ENCODE measurements around the gene OBSCN.

Gene OBSCN, protein sequence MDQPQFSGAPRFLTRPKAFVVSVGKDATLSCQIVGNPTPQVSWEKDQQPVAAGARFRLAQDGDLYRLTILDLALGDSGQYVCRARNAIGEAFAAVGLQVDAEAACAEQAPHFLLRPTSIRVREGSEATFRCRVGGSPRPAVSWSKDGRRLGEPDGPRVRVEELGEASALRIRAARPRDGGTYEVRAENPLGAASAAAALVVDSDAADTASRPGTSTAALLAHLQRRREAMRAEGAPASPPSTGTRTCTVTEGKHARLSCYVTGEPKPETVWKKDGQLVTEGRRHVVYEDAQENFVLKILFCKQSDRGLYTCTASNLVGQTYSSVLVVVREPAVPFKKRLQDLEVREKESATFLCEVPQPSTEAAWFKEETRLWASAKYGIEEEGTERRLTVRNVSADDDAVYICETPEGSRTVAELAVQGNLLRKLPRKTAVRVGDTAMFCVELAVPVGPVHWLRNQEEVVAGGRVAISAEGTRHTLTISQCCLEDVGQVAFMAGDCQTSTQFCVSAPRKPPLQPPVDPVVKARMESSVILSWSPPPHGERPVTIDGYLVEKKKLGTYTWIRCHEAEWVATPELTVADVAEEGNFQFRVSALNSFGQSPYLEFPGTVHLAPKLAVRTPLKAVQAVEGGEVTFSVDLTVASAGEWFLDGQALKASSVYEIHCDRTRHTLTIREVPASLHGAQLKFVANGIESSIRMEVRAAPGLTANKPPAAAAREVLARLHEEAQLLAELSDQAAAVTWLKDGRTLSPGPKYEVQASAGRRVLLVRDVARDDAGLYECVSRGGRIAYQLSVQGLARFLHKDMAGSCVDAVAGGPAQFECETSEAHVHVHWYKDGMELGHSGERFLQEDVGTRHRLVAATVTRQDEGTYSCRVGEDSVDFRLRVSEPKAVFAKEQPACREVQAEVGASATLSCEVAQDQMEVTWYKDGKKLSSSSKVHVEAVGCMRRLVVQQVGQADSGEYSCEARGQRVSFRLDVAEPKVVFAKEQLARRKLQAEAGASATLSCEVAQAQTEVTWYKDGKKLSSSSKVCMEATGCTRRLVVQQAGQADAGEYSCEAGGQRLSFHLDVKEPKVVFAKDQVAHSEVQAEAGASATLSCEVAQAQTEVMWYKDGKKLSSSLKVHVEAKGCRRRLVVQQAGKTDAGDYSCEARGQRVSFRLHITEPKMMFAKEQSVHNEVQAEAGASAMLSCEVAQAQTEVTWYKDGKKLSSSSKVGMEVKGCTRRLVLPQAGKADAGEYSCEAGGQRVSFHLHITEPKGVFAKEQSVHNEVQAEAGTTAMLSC (N-terminal part only)

DNA sequence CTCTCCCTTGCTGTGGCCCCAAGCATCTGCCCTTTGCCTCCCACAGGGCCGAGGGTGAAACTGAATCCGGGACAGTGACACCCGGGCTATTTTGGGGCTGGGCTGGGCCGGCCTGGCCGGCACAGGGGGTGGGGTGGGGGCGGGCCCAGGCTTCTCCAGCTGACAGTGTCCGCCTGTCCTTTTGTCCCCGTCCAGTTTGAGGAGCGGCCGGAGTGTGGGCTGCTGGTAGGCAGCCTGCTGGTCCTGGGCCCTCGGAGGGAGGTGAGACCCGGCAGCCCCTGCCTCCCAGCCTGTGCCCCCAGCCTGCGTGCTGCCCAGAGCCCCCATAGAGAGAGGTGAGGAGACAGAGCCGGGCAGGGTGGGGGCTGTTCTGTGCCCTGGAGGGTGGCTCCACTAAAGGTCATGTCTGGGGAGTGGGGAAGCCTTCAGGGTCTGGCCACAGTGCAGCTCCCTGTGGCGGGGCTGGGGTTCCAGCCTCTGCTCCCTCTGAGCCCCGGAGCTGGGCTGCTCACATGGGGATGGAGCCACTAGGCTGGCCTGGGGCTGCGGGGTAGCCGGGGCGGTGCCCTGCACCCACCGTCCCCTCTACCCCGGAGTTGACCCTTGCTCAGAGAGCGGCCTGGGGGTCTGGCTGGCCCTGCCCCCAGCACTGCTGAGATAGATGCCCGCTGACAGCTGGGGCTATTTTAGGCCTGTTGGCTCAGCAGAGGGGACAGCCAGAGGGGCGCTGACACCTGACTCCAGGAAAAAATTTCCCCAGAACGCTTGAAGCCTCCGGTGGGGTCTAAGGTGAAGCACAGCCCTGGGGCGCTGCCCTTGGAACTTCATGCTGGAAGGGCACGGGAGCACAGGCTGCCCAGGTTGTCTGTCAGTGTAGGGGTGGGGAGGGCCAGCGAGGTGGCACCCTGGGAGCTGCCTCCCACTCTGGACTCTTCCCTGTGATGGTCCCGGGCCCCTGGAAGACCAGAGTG, at the start of gene OBSCN:
Gene OBSCN (plus strand): TSS at position 194 of the 971 bp plus-strand sequence. CDS start 3,740 bp downstream, outside the sequence.
- no peak for DNase-seq (ENCODE audit: low read depth)

DNA sequence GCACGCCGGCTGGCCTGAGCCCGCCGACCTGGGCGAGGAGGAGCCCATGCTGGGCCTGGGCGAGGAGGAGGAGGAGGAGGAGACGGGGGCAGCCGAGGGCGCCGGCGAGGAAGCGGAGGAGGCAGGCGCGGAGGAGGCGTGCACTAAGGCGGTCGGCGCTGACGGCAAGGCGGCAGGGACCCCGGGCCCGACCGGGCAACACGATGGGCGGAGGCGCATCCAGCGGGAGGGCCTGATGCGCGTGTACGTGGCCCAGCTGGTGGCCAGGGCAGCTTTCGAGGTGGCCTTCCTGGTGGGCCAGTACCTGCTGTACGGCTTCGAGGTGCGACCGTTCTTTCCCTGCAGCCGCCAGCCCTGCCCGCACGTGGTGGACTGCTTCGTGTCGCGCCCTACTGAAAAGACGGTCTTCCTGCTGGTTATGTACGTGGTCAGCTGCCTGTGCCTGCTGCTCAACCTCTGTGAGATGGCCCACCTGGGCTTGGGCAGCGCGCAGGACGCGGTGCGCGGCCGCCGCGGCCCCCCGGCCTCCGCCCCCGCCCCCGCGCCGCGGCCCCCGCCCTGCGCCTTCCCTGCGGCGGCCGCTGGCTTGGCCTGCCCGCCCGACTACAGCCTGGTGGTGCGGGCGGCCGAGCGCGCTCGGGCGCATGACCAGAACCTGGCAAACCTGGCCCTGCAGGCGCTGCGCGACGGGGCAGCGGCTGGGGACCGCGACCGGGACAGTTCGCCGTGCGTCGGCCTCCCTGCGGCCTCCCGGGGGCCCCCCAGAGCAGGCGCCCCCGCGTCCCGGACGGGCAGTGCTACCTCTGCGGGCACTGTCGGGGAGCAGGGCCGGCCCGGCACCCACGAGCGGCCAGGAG, 49.5 kb upstream of the OBSCN start:
- DNase-seq (ENCODE audit: low read depth), result no peak

DNA sequence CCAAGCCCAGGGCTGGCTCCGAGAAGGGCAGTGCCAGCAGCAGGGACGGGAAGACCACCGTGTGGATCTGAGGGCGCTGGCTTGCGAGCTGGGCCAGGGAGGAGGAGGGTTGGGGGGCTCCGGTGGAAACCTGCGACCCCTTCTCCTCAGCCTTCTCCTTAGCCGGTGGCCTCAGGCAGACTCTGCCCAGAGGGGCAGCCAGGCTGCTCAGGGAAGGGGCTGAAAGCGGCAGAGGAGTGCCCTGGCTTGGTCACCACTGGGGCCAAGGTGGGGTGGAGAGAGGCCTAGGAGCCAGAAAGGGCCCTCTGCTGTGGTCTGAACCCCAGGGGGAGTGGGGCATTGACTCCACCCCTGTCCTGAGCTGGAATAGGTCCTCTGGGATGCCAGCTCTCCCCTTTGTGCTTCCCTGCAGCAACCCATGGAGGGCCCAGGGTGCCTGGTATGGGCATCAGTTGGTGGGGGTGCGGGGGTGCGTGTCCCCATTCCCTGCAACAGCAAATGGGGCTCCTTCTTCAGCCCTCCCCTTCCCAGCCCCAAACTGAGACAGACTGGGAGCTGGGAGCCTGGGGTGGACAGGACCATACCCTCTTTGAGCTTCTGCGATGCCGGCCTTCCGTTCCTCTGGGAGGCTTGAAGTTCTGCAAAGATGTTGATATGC, 48.7 kb upstream of the OBSCN start:
- no peak for DNase-seq (ENCODE audit: low read depth)

DNA sequence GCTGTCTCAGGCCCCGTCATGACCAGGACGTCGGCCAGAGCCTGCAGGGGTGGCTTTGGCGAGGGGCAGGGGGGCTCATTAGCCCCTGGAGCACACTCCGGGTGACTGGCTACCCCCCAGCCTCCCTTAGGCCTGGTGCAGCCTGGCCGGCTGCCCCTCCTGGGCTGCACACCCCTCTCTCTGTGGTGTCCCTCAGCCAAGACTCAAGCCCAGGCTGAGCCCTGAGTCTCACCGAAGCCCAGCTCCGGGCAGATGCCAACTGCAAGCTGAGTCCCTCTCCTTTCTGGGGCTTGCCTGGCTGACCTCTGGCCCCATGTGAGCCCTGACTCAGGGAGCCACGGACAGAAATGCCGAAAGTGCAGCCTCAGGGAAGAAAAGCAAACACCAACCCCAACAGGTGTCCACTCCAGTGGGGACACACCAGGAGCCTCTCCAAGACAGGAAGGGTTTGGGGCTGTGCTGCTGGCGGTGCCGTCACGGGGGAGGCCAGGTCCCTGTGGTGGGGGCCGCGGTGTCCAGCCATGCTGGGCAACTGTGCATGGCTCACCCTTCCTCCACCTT, 47.6 kb upstream of the OBSCN start:
- DNase-seq (ENCODE audit: low read depth), result no peak

DNA sequence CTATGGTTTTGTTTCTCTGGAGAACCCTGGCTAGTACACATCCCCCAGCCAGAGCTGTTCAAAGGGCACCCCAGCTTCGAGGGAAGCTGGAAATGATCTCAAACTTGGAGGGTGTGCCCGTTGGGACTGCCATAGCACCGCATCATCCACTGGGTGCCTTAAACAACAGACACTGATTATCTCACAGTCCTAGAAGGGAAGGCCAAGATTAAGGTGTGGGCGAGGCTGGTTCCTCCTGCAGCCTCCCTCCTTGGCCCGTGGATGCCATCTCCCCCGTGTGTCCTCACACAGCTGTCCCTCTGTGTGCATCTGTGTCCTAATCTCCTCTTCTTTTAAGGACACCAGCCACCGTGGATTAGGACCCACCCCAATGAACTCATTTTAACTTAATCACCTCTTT, 46.5 kb upstream of the OBSCN start:
- no peak for DNase-seq (ENCODE audit: low read depth)

DNA sequence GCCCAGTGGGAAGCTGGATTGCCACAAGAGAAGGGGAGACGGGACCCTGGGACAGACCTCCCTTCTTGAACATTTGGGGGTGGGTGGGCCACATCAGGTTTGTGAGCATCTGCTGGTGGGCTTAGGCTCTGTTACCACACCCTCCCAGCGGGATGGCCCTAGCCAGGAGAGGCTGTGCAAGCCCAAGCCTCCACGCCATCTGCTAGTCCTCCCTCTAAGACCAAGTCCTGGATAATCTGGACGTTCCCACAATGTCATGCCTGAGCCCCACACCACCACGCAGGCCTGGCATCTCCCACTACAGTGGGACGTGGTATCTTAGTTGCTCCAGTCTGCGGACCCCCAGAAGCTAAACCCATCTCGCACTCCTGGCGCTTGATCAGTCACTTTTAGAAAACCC, 46.0 kb upstream of the OBSCN start:
- no peak for DNase-seq (ENCODE audit: low read depth)

DNA sequence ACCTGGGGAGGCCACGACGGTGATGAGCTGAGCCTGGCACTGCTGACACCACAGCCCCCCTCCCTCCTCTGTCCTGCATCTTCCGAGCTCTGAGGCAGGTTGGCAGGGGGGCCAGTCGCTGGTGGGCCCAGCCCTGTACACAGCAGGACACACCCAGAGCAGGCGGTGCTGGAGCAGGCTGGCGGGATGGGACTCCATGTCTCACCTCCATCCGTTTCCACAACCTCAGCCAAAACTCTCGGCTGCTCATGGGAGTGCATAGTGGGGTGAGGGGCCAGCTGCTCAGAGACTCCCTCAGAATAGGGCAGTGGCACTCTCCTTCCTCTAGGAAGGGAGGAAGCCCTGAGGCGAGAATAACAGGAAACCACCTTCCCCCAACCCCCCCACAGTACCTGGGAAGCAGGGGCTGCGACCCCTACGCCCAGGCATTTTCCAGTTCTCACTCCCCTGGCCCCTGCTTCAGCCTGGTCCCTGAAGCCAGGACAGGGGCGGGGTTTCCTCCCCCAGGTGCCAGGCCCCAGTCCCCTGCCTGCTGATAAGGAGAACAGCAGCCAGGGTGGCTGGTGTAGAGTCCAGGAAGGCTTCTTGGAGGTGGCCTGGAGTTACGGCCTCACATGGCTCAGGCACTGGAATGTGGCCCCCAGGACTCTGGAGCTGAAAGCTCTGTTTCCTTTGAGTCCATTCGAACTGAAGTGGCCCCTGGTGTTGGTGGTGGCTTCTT, 45.4 kb upstream of the OBSCN start:
- DNase-seq (ENCODE audit: low read depth), result no peak

DNA sequence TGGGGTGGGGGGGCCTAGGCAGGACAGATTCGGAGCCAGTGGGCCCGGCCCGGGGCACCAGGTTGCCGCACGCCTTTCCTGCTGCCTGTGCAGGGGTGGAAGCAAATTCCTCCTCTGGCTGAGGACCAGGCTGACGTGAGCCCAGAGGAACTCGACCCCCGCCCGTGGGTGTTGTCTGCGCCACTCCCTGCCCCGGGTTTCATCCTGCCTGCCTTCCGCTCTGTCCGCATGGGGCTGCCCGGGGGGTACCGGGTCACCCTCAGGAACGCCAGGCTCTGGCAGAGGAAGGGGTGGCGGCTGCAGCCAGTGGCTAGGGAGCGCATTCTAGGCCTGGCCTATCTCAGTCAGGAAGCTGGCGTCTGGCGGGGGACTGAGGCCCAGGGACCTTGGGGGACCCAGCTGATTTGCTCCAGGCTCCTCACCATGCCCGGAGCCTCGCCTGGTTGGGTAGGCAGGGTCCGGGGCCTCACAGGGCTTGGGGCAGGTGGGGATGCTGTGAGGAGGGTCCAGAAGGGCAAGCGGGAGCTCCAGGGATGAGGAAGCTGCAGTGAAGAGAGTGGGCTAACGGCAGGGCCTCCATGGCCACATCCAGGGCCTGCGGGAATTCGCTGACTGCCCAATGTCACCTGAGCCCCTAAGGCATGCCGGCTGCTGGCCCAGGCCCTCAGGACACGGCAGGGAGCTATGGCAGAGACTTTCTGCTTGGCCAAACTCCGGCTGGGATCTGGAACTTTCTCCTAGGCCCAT, 44.7 kb upstream of the OBSCN start:
- no peak for DNase-seq (ENCODE audit: low read depth)

DNA sequence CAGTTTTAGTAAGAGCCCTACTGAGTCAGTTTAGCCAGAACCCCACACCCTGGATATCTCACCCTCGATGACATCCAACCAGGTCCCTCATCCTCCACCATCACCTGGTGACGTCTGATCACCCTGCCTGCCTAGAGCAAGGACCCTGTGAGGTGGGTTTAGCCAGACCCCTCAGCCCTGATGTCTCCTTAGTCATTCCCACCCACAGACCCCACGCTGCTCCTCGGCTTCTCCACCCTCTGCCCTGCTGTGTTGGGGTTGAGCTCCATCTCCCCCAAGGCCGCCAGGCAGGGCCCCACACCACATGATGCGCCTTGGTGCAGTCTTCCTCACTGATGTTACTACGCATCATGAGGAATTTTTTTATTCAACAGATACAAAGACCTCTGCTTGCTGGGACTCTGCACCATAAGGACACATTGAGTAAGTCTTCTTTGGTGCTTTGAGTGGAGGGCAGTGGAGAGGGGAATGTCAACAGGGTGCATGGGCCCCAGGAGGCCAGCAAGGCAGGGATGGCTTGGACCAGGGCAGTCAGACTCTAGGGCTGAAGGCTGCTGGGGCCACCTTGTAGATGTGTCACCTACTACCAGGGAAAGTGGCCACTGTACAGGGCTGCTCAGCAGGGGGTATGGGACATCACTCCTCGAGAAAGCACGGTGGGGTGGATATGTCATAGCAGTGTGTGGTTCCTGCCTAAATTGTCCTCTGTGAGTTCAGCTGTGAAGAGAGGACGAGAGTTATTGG, 43.9 kb upstream of the OBSCN start:
- no peak for DNase-seq (ENCODE audit: low read depth)

DNA sequence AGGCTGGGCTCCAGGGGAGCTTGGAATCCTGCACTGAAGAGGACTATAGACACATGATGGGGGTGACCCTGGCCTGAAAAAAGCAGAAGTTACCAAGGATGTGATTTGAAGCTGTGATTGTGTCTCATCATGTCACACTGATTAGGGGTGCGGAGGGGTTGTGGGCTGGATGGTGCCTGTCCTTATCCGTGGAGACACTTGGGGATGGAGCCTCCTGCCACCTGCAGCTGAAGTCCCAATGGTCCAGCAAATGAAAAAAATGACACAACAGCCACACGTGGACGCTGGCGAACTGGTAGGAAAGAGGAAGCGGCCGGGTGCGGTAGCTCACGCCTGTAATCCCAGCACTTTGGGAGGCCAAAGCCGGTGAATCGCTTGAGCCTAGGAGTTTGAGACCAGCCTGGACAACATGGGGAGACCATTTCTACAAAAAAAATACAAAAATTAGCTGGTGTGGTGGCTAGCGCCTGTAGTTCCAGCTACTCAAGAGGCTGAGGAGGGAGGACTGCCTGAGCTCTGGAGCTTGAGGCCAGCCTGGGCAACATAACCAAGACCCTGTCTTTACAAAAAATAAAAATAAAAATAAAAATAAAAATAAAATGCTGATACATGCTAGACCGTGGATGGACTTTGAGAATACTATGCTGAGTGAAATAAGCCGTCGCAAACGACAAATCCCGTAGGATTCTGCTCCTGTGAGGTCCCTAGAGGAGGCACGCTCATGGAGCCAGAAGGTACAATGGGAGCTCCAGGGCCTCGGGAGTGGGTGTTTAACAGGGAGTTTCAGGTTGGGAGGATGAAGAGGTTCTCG, 43.1 kb upstream of the OBSCN start:
- no peak for DNase-seq (ENCODE audit: low read depth)

DNA sequence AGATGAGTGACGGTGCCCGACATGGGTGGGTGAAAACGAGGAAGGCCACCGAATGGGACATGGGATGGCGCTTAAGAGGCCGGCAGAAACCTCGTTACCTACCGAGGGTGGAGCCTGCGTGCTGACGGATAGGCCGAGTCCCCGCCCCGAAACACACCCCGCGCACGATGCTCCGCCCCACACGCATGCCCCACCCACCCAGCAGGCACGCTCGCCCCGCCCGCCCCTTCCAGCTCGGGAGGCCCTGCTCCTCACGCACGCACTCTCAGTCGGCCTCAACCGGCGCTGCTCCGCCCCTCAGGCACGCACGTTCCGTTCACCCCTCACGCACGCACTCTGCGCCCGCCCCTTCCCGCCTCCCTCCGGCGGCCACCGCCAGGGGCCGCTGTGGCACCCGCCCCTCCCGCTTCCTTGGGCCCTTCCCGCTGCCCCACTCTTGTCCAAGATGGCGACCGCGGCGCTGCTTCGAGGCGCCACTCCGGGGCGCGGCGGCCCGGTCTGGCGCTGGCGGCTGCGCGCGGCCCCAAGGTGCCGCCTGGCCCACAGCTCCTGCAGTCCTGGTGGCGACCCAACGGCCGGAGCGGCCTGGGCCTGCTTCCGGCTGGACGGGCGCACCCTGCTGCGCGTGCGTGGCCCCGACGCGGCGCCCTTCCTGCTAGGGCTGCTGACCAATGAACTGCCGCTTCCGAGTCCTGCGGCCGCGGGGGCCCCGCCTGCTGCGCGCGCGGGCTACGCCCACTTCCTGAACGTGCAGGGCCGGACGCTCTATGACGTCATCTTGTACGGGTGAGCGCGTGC, 42.3 kb upstream of the OBSCN start, which contains the start of gene IBA57:
Gene IBA57 (plus strand): TSS at position 433 of the 798 bp plus-strand sequence. CDS start 13 bp downstream, at position 446.
- DNase-seq (ENCODE audit: low read depth), result peak; percentile 98

DNA sequence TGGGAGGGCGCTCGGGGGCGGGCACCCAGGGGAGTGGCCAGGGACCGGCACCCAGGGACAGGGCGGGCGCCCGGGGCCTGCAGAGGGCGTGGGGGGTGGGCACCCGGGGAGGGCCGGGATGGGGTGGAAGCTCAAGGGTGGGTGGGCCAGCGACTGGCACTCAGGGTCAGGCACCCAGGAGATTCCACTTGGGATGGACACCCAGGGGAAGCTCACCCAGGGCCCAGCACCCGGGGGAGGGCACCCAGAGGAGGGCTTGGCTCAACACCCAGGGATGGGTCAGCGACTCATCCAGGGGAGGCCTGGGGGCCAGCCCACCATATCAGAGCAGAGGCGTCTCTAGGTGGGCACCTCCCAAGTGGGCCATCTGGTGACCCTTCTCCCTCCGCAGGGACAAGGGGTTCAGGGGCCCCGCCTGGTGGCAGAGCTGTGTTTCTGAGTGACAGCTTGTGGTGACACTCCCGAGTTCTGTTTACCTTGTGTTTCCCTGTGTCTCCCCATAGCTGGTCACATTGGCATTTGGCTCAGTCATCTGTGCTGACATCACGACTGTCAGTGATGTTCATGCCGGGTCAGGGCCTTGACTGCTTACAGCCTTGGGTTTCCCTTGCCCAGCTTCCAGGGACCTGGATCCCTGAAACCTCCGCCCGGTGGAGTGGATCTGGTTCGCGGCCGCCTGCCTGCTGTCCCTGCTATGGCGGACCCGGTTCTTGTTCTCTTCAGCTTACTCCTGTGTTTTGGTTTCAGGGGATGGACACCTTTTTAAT, 41.5 kb upstream of the OBSCN start:
- DNase-seq (ENCODE audit: low read depth), result no peak

DNA sequence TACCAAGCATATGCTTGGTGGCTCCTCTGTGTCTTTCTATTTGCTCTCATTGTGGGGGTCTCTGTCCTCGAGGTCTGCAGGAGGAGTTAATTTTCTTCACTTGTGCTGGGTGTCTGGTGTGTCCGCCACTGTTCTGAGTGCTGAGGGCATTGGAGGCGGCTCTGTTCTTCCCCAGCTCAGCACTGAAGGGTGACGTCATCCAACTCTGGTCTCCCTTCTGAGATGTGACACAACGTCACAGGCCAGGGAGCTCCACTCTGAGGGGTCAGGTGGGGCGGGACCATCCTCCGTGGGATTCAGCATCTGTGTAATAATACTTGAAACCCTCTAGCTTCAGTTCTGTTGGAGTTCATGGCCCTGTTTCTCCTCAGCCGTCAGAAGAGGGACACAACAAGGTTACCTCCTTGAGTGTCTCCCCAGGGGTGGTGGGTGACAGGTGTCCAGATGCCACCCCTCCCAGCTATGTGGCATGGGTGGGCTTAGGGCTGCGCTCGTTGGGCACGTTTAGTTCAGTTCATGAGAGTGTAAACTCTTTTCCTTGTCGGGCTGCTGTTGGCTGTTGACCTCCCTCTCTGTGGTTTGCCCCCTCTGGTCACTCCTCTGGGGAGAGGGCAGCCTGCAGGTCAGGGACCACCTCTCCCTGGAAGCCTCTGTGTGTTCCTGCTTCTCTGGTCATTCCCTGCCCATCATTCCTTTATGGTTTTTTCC, 39.1 kb upstream of the OBSCN start:
- DNase-seq (ENCODE audit: low read depth), result no peak

DNA sequence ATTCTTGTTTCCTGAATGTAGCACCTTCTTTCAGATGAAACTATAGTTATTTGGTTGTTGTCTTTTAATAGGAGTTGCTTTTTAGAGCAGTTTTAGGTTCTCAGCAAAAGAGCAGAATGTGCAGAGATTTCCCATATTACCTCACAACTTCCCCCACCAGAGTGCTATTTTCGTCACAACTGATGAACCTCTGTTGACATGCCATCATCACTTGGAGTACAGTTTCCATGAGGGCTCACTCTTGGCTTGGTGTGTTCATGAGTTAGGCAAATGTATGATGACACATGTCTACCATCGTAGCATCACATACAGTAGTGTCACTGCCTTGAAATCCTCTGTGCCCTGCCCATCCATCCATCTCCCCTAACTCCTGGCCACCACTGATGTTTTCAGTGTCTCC, 38.5 kb upstream of the OBSCN start:
- no peak for DNase-seq (ENCODE audit: low read depth)
